ENCODE measurements around the gene STAM2. TPM values are rescaled to one million over a fixed set of nuclear protein-coding genes. Genes with fewer than 3 reads are reported as not detected.
A peak's percentile ranks its signal among the peaks of the same experiment; 100 is the strongest.

Gene STAM2
- polyA plus RNA-seq (2013, experiment 1 of 2) = 6.8 TPM
- 7.8 TPM for polyA plus RNA-seq (2013, experiment 2 of 2)

DNA sequence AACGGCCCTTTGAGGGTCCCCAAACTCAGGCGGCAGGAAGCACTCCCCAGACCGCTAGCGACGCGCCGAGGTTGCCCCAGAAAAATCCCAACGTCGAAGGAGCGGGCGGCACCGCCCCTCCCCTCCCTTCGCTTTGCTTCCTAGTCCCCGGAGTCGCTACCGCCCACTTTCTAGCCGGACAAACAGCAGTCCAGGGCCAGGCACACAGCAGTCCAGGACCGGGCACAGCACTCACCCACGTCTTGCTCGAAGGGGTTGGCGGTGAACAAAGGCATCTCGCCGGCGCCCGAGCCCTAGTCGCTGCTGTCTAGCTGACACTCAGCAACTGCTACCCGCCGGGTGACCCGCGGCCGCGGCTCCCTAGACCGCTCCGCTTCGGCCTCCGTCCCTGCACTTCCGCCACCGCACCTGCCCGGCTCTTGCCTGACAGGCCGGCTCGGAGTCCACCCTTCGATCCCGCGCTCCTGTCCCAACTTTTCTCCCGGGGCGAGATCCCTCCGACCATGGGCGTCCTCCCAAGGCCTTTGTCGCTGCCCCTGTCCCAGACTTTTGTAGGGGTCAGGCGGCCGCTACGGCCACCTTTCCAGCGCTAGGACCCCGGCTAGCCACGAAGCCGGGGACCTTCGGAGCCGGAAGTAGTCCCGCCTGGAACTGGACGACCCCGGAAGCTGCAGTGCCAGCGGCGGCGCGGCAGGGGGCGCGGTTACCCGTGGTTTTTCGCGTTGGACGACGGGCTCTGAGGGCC, at the start of gene STAM2:
TSS of gene STAM2 (minus strand) at position 396 of the 745 bp plus-strand sequence. CDS start at position 275, 121 bp downstream.
- H3K79me1 ChIP-seq (ENCODE audit: low read depth, low read length) = no peaks in the 10 kb centered on the region
- peaks cover 0 to 4% of the 10 kb centered on the region in 2 donors for H3K4me1 ChIP-seq (ENCODE audit: control insufficient read depth in 2 of 2, insufficient read depth in 1 of 2, low read depth in 1 of 2, low read length in 2 of 2)
- peak within 1 kb of the TSS; percentile 93 for H2AFZ ChIP-seq (ENCODE audit: low read length)
- H3K27ac ChIP-seq (replicated peaks; ENCODE audit: low read length) = peak within 1 kb of the TSS; percentile 91
- H3K23ac ChIP-seq (ENCODE audit: low read depth, low read length, poor library complexity) = peak within 1 kb of the TSS; percentile 98
- DNase-seq (ENCODE audit: low spot score) = peak; percentile 92
- no peak within 1 kb of the TSS for H2BK12ac ChIP-seq (ENCODE audit: low read length)
- peak within 1 kb of the TSS; percentile 84 for H4K8ac ChIP-seq (ENCODE audit: low read depth, low read length)
- peak within 1 kb of the TSS; percentile 66 for H2BK120ac ChIP-seq (ENCODE audit: low read depth, low read length)
- H4K91ac ChIP-seq (ENCODE audit: low read depth, low read length, poor library complexity) = no peak within 1 kb of the TSS
- peak within 1 kb of the TSS; percentile 97 for H3K18ac ChIP-seq (ENCODE audit: low read length)
- WGBS, 2 donors (ENCODE audit: extremely low coverage in 2 of 2, insufficient read length in 2 of 2, insufficient replicate concordance in 1 of 2) = no CpG with 5 or more reads among the region's 72 CpGs
- no peaks in the 10 kb centered on the region for H3K9me3 ChIP-seq (replicated peaks in 1 of 2; ENCODE audit: control insufficient read depth in 2 of 2, insufficient read depth in 1 of 2, low read depth in 1 of 2, low read length in 2 of 2)
- H3K14ac ChIP-seq (ENCODE audit: low read length) = peak within 1 kb of the TSS; percentile 58
- H3K27me3 ChIP-seq (ENCODE audit: control insufficient read depth in 3 of 3, insufficient read depth in 3 of 3, low read depth in 1 of 3, low read length in 3 of 3) = no peaks in the 10 kb centered on the region
- H2AK5ac ChIP-seq (ENCODE audit: low read depth, low read length) = no peak within 1 kb of the TSS
- peak within 1 kb of the TSS; percentile 93 for H2BK5ac ChIP-seq (ENCODE audit: low read length)
- peak within 1 kb of the TSS; percentile 71 for H3K4me2 ChIP-seq (ENCODE audit: insufficient read depth, low read length, poor library complexity, severe bottlenecking)
- H3K4me3 ChIP-seq (ENCODE audit: low read length in 2 of 2) = peak within 1 kb of the TSS; percentile 66 to 98
- no peak within 1 kb of the TSS for H3K4ac ChIP-seq (ENCODE audit: low read length)
- H3K36me3 ChIP-seq (replicated peaks in 1 of 2; ENCODE audit: control insufficient read depth in 2 of 2, insufficient read depth in 2 of 2, low read length in 2 of 2) = no peaks in the 10 kb centered on the region
- peak within 1 kb of the TSS; percentile 96 for H3K9ac ChIP-seq (ENCODE audit: low read depth, low read length, poor library complexity)
- H2BK15ac ChIP-seq (ENCODE audit: low read length) = peak within 1 kb of the TSS; percentile 27

DNA sequence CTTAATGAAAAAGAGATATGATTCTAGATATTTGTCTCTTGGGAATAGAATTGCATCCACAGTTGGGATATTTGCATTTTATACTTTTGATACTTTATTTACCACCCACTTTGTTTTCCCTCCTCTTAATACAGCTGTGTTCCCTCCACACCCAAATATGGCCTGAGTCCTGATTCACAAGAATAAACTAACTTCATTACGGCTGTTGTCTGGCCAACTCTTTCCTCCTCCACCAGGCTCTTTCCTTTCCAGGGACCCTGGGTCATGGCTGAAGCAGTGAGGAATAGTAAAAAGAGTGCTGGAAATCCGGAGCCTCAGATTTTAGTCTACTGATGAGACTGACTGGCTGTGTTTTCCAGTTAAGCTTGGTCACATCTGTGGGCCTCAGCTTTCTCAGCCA, 48.4 kb upstream of the STAM2 start:
- Histone ChIP-seq H3K4me3 (ENCODE audit: low read length in 2 of 2) (no peak overlapping the region), H2BK15ac (ENCODE audit: low read length) (no peak overlapping the region), H3K4me2 (ENCODE audit: insufficient read depth, low read length, poor library complexity, severe bottlenecking) (no peak overlapping the region), H4K91ac (ENCODE audit: low read depth, low read length, poor library complexity) (no peak overlapping the region), H3K18ac (ENCODE audit: low read length) (no peak overlapping the region), H3K14ac (ENCODE audit: low read length) (no peak overlapping the region), H3K23ac (ENCODE audit: low read depth, low read length, poor library complexity) (no peak overlapping the region), H4K8ac (ENCODE audit: low read depth, low read length) (no peak overlapping the region), H3K4ac (ENCODE audit: low read length) (no peak overlapping the region), H3K4me1 (ENCODE audit: control insufficient read depth in 2 of 2, insufficient read depth in 1 of 2, low read depth in 1 of 2, low read length in 2 of 2) (peaks cover 0 to 3% of the 10 kb centered on the region in 2 donors), H2BK12ac (ENCODE audit: low read length) (no peak overlapping the region), H2AK5ac (ENCODE audit: low read depth, low read length) (no peak overlapping the region), H2BK5ac (ENCODE audit: low read length) (no peak overlapping the region), H3K9ac (ENCODE audit: low read depth, low read length, poor library complexity) (no peak overlapping the region), H3K27ac (replicated peaks; ENCODE audit: low read length) (no peak overlapping the region), H3K36me3 (replicated peaks in 1 of 2; ENCODE audit: control insufficient read depth in 2 of 2, insufficient read depth in 2 of 2, low read length in 2 of 2) (no peaks in the 10 kb centered on the region), H2BK120ac (ENCODE audit: low read depth, low read length) (no peak overlapping the region), H2AFZ (ENCODE audit: low read length) (peak overlapping the region; percentile 25), H3K27me3 (ENCODE audit: control insufficient read depth in 3 of 3, insufficient read depth in 3 of 3, low read depth in 1 of 3, low read length in 3 of 3) (no peaks in the 10 kb centered on the region), H3K79me1 (ENCODE audit: low read depth, low read length) (no peaks in the 10 kb centered on the region), H3K9me3 (replicated peaks in 1 of 2; ENCODE audit: control insufficient read depth in 2 of 2, insufficient read depth in 1 of 2, low read depth in 1 of 2, low read length in 2 of 2) (no peaks in the 10 kb centered on the region)
- DNase-seq (ENCODE audit: low spot score) = no peak
- WGBS, 2 donors (ENCODE audit: extremely low coverage in 2 of 2, insufficient read length in 2 of 2, insufficient replicate concordance in 1 of 2) = no CpG with 5 or more reads among the region's 2 CpGs

DNA sequence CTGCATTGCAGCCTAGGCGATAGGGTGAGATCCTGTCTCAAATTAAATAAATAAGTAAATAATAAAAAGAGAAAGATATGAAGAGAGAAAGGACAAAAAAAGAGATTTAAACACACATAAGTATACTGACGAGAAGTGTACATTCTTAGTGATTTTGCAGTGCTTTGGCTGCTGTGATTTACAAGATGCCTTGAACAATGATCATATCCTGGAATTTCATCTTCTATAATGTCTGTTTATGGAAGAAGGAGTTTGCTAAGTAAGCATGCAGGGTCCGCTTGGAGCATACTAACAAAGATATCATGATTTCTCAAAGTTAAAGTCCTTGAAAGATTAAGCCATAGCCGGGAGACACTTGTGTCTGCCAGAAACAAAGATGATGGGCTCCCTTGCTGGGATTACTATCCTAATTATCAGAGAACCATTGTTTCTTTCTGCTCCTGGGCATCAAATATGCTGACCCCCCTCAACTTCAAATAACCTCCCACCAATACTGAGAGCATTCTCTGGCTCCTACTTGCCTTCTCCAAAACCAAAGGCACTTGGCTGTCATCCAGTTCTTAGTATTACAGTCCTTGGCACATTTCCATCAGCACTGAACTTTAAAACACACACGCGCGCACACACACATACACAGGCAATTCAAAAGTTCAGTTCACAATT, 47.5 kb upstream of the STAM2 start:
- Histone ChIP-seq H3K79me1 (ENCODE audit: low read depth, low read length) (no peaks in the 10 kb centered on the region), H2AFZ (ENCODE audit: low read length) (no peak overlapping the region), H3K27me3 (ENCODE audit: control insufficient read depth in 3 of 3, insufficient read depth in 3 of 3, low read depth in 1 of 3, low read length in 3 of 3) (no peaks in the 10 kb centered on the region), H3K18ac (ENCODE audit: low read length) (no peak overlapping the region), H2AK5ac (ENCODE audit: low read depth, low read length) (no peak overlapping the region), H4K91ac (ENCODE audit: low read depth, low read length, poor library complexity) (no peak overlapping the region), H2BK5ac (ENCODE audit: low read length) (no peak overlapping the region), H2BK120ac (ENCODE audit: low read depth, low read length) (no peak overlapping the region), H3K9ac (ENCODE audit: low read depth, low read length, poor library complexity) (no peak overlapping the region), H3K23ac (ENCODE audit: low read depth, low read length, poor library complexity) (no peak overlapping the region), H3K9me3 (replicated peaks in 1 of 2; ENCODE audit: control insufficient read depth in 2 of 2, insufficient read depth in 1 of 2, low read depth in 1 of 2, low read length in 2 of 2) (no peaks in the 10 kb centered on the region), H3K4me1 (ENCODE audit: control insufficient read depth in 2 of 2, insufficient read depth in 1 of 2, low read depth in 1 of 2, low read length in 2 of 2) (peaks cover 0 to 3% of the 10 kb centered on the region in 2 donors), H3K14ac (ENCODE audit: low read length) (no peak overlapping the region), H3K4me2 (ENCODE audit: insufficient read depth, low read length, poor library complexity, severe bottlenecking) (no peak overlapping the region), H3K4ac (ENCODE audit: low read length) (no peak overlapping the region), H3K4me3 (ENCODE audit: low read length in 2 of 2) (no peak overlapping the region), H2BK15ac (ENCODE audit: low read length) (no peak overlapping the region), H4K8ac (ENCODE audit: low read depth, low read length) (no peak overlapping the region), H2BK12ac (ENCODE audit: low read length) (no peak overlapping the region), H3K36me3 (replicated peaks in 1 of 2; ENCODE audit: control insufficient read depth in 2 of 2, insufficient read depth in 2 of 2, low read length in 2 of 2) (no peaks in the 10 kb centered on the region), H3K27ac (replicated peaks; ENCODE audit: low read length) (no peak overlapping the region)
- no peak for DNase-seq (ENCODE audit: low spot score)
- WGBS, 2 donors (ENCODE audit: extremely low coverage in 2 of 2, insufficient read length in 2 of 2, insufficient replicate concordance in 1 of 2) = no CpG with 5 or more reads among the region's 7 CpGs

GRCh38 chr2:152221839-152222238, 46.3 kb upstream of the STAM2 start:
- Histone ChIP-seq H3K4me1 (ENCODE audit: control insufficient read depth in 2 of 2, insufficient read depth in 1 of 2, low read depth in 1 of 2, low read length in 2 of 2) (peaks cover 0 to 3% of the 10 kb centered on the region in 2 donors), H2AFZ (ENCODE audit: low read length) (peak overlapping the region; percentile 76), H3K9ac (ENCODE audit: low read depth, low read length, poor library complexity) (no peak overlapping the region), H2BK120ac (ENCODE audit: low read depth, low read length) (no peak overlapping the region), H3K18ac (ENCODE audit: low read length) (no peak overlapping the region), H3K36me3 (replicated peaks in 1 of 2; ENCODE audit: control insufficient read depth in 2 of 2, insufficient read depth in 2 of 2, low read length in 2 of 2) (no peaks in the 10 kb centered on the region), H2BK12ac (ENCODE audit: low read length) (no peak overlapping the region), H3K27ac (replicated peaks; ENCODE audit: low read length) (no peak overlapping the region), H4K91ac (ENCODE audit: low read depth, low read length, poor library complexity) (no peak overlapping the region), H3K14ac (ENCODE audit: low read length) (no peak overlapping the region), H3K9me3 (replicated peaks in 1 of 2; ENCODE audit: control insufficient read depth in 2 of 2, insufficient read depth in 1 of 2, low read depth in 1 of 2, low read length in 2 of 2) (no peaks in the 10 kb centered on the region), H3K4ac (ENCODE audit: low read length) (no peak overlapping the region), H3K79me1 (ENCODE audit: low read depth, low read length) (no peaks in the 10 kb centered on the region), H2AK5ac (ENCODE audit: low read depth, low read length) (no peak overlapping the region), H3K27me3 (ENCODE audit: control insufficient read depth in 3 of 3, insufficient read depth in 3 of 3, low read depth in 1 of 3, low read length in 3 of 3) (no peaks in the 10 kb centered on the region), H4K8ac (ENCODE audit: low read depth, low read length) (no peak overlapping the region), H3K4me3 (ENCODE audit: low read length in 2 of 2) (no peak overlapping the region), H3K23ac (ENCODE audit: low read depth, low read length, poor library complexity) (no peak overlapping the region), H2BK5ac (ENCODE audit: low read length) (no peak overlapping the region), H2BK15ac (ENCODE audit: low read length) (no peak overlapping the region), H3K4me2 (ENCODE audit: insufficient read depth, low read length, poor library complexity, severe bottlenecking) (no peak overlapping the region)
- no CpG with 5 or more reads among the region's 3 CpGs for WGBS, 2 donors (ENCODE audit: extremely low coverage in 2 of 2, insufficient read length in 2 of 2, insufficient replicate concordance in 1 of 2)
- no peak for DNase-seq (ENCODE audit: low spot score)
